ENCODE measurements around the gene CERKL.
A peak's percentile ranks its signal among the peaks of the same experiment; 100 is the strongest.

Gene CERKL

GRCh38 chr2:181678861-181679543 lies 22.1 kb upstream of the CERKL start:
- DNase-seq (ENCODE audit: low read depth, low spot score): no peak

DNA sequence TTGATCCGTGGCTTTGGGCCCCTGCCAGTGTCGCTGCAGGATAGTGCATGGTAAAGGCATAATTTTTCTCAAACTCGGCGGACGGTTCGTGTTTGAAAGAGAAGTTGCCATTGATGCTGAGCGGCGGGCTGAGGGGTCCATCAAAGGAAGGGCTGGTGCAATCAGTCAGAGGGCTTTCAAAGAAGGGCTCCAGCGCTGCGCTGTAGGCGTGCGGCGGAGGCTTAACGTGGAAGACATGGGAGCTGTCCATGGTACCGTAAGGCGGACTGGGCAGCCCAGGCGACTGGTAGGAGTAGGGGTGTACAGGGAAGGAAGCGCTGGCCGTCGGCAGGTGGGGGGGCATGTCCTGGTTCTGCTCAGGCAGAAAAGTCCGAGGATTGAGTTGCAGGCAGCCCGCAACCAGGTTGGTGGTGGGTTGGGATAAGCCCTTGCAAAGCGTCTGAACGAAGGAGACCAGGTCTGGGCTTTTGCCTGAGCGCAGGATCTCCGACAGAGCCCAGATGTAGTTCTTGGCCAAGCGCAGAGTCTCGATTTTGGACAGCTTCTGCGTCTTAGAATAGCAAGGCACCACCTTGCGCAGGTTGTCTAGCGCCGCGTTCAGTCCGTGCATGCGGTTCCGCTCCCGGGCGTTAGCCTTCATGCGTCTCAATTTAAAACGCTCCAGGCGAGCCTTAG lies 21.1 kb upstream of the CERKL start:
- DNase-seq (ENCODE audit: low read depth, low spot score): peak; percentile 92

- DNase-seq (ENCODE audit: low read depth, low spot score): no peak
These were observed 18.3 kb upstream of the CERKL start for GRCh38 chr2:181675254-181675653.

- no peak for DNase-seq (ENCODE audit: low read depth, low spot score)
These were observed 17.6 kb upstream of the CERKL start for GRCh38 chr2:181674461-181674860.

DNA sequence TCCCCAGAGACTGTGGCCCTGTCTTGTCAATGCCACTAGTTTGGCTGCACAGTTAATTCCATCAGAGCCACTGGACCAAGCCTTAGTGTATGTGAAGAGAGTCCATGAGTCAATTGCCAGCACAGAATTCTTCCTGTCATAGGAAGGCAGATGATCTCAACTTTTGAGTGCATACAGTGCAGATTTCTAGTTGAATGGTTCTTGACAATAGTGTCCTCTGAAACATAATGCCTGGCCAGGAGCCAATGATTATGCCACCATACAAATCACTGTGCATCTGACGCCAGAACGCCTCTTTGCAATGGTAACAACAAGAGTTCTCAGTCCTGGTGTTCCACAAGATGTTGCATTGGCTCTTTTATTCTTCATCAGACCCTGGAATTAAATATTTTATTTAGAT lies 16.3 kb upstream of the CERKL start:
- no peak for DNase-seq (ENCODE audit: low read depth, low spot score)

DNA sequence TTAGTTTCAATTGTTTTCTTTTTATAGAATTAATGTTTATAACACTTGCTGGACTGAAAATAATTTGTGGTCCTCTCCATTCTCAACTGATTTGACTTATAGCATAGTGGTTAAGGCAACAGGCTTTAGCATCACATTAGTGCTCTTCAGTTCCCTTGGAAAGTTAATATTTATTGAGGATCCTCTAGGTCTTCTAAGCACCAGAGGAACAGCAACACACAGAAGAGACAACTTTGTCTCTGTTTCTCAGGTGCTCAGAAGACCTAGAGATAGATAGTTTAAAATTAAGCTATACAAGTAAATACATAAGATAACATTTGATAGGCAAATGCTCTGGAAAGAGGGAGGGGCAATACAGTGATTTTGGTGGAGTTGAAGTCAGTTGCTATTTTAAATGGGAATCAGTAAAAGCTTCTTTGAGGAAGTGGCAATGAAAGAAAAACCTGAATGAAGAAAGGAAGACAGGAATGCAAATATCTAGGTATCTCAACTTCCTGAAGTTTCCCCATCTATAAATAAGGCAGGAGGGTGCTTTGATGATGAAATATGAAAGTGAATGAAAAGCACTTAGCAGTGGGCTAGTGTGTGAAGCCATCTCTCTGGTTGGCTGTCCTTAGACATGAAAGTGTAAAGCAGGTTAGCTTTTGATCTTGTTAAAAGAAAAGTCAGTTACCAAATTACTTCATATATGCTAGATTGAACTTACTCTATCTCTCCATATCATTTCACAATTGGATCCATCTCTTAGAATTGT lies 15.5 kb upstream of the CERKL start:
- DNase-seq (ENCODE audit: low read depth, low spot score): no peak

- DNase-seq (ENCODE audit: low read depth, low spot score): no peak
These were observed 13.7 kb upstream of the CERKL start for GRCh38 chr2:181670632-181671031.

GRCh38 chr2:181667234-181667633 lies 10.3 kb upstream of the CERKL start:
- no peak for DNase-seq (ENCODE audit: low read depth, low spot score)

DNA sequence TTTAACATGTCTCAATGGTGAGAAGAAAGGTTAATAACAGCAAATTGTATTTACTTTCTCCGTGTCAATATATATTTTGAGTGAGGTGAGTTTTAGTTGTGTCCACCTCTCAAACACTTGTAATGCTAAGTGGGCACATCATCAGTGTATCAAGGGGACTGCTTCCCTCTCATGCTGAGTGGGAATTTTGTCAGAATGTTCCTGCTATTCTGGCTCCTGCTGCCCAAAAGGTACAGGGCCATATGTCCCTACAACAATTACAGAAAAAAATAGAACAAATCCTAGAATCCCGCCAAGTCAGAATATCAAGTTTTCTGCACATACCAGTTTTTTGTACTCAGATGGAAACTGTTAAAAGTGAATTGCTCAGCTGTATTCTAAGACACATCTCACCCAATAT lies 5.4 kb upstream of the CERKL start:
- no peak for DNase-seq (ENCODE audit: low read depth, low spot score)

DNA sequence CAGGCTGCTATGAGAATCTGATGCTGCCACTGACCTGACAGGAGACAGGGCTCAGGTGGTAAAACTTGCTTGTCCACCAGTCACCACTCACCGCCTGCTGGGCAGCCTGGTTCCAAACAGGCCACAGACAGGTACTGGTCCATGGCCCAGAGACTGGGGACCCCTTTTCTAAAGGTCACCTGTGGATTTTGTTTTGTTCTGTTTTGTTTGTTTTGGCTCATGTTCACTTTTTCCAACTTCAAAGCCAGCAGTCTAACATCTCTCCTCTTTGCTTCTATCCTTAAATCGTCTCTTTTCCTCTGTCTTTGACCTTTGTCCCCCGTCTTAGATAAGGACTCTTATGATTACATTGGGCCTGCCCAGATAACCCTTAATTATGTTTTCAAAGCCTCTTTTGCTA lies 3.3 kb upstream of the CERKL start:
- no peak for DNase-seq (ENCODE audit: low read depth, low spot score)

- no peak for DNase-seq (ENCODE audit: low read depth, low spot score)
These were observed 1.5 kb upstream of the CERKL start for GRCh38 chr2:181658444-181658843.

DNA sequence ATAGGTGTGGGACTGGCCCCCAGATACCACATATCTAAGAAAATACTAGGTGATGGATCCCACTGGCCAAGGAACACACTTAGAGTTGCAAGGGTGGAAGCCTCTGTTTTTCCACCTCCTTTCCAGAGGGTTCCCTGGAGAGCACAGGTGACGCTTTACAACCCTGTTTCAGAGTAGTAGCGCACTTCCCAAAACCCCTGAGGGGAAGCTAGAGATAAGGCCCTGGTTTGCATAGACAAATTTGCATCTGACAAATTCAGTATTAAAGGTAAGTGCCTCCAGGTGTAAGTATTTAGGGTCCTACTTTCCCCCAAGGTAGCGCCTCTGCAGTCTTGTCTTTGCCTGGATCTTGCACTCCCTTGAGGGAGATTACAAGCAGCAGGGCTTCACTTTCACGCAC lies 474 bp upstream of the CERKL start:
- DNase-seq (ENCODE audit: low read depth, low spot score): no peak

DNA sequence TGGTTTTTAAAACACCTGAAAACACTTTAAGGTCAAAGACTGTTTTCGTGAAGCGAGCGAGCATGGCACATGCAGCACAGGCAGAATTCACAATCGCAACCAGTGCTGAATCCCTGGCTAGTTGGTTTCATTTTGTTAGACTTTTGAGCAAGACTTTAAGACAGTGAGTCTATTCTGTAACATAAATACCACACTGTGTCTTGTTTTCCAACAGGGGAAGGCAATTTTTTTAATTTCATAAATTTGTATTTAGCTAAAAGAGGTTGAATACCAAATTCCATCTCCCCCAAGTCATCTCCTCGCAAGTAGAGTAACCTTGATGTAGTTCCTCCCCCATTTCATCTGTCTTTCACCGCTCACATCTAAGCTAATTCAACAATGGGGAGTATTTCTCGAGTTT lies 1.4 kb downstream of the CERKL start:
- no peak for DNase-seq (ENCODE audit: low read depth, low spot score)

DNA sequence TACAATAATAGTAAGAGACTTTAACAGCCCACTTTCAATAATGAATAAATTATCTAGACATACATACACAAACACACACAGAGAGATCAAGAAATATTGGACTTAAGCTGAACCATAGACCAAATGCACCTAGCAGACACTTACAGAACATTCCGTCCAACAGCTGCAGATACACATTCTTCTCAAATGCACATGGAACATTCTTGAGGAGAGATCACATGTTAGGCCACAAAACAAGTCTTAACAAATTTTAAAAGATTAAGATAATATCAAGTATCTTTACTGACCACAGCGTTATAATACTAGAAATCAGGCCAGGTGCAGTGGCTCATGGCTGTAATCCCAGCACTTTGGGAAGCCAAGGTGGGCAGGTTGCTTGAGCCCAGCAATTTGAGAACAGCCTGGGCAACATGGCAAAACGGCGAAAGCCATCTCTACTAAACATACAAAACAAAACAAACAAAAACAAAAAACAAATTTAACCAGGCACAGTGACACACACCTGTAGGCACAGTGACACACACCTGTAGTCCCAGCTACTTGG lies 7.4 kb downstream of the CERKL start:
- no peak for DNase-seq (ENCODE audit: low read depth, low spot score)

- no peak for DNase-seq (ENCODE audit: low read depth, low spot score)
These were observed 8.3 kb downstream of the CERKL start for GRCh38 chr2:181648478-181649155.

DNA sequence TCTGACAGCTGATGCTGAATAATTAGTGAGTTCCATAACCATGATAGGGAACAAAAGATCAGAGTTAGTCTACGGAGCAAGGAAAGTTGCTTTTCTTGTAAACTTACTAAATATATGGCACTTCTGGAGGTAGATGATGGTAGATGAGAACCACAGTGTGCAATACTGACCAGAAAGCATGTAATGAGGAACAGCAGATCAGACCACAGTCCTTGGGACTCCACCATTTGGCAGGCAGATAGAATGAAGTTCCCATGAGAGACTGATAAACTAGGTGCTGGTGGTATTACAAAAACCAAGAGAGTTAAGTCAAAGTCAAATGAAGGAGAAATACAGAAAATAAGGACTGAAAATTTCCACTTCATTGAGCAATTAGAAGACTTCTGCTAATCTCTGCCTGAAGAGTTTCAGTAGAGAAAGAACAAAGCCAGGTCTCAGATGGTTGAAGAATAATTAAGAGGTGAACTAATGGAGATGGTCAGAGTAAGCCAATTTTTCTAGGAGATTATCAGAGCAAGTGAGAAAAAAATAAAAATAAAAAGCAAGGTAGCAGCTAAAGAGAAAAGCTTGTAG lies 10.4 kb downstream of the CERKL start:
- DNase-seq (ENCODE audit: low read depth, low spot score): no peak

GRCh38 chr2:181643151-181643550 lies 13.8 kb downstream of the CERKL start:
- no peak for DNase-seq (ENCODE audit: low read depth, low spot score)

DNA sequence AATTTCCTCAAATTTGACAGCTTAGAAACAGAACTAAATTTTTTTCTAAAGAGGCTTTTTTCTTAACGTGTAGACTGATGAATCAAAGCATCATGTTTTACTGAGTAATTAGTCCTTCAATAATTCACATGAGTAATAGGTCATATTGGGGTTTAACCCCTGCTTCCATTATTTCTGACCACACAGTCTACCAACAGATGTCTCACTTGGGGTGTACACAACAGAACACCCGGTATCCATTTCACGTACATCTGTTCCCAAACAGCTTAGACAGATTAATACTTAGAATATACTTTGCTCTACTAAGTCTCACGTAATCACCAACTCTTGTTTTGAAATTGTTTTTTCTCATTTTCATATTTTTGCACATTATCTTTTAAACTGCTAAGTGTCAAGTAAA lies 14.8 kb downstream of the CERKL start:
- no peak for DNase-seq (ENCODE audit: low read depth, low spot score)

GRCh38 chr2:181639686-181640085 lies 17.2 kb downstream of the CERKL start:
- no peak for DNase-seq (ENCODE audit: low read depth, low spot score)

- DNase-seq (ENCODE audit: low read depth, low spot score): no peak
These were observed 24.0 kb downstream of the CERKL start for GRCh38 chr2:181632733-181633401.

Measured in astrocyte of the hippocampus (primary cell).